HL-60 (cell line): Measurements from ENCODE around the gene RBMS3.

Experiments
- DNase-seq, 2 experiments: peaks; one replicate each; pipeline ENCODE4 v3.0.0-alpha.2; 2010 to 2020; ENCODE audit warnings: low read depth in 1 of 2, low spot score in 1 of 2
- H3K27ac ChIP-seq: fragments of 250-450 bp; sonication (Bioruptor Pico); replicated peaks from 2 replicates; pipeline ENCODE4 v1.5.1; 2020; ENCODE audit warnings: mild to moderate bottlenecking, moderate library complexity
- H3K27me3 ChIP-seq: fragments of 250-450 bp; sonication (Bioruptor Pico); 2 replicates; pipeline ENCODE4 v1.5.1; 2021; ENCODE audit warnings: mild to moderate bottlenecking, moderate library complexity; ENCODE audit not compliant: insufficient read depth, poor library complexity, severe bottlenecking
- H3K4me3 ChIP-seq: replicated peaks from 2 replicates; pipeline ENCODE4 v1.5.1; 2011; ENCODE audit warnings: mild to moderate bottlenecking, control low read depth, low read length; ENCODE audit not compliant: insufficient read depth
- CTCF ChIP-seq: IDR thresholded peaks from one replicate; pipeline ENCODE4 v1.5.1; 2011; ENCODE audit warnings: low read length, control low read depth, inconsistent platforms; ENCODE audit not compliant: insufficient read depth
- GABPA ChIP-seq: IDR thresholded peaks from 2 replicates; pipeline ENCODE4 v1.6.1; 2012; ENCODE audit warnings: low read depth
- POLR2AphosphoS5 ChIP-seq: IDR thresholded peaks from 2 replicates; pipeline ENCODE4 v1.6.1; 2012; ENCODE audit warnings: low read depth
- SPI1 ChIP-seq: IDR thresholded peaks from 2 replicates; pipeline ENCODE4 v1.6.1; 2012; ENCODE audit warnings: low read depth, mild to moderate bottlenecking, borderline replicate concordance
- TF ChIP-seq, protein P1 (sequence below): IDR thresholded peaks from 2 replicates; pipeline ENCODE4 v1.6.1; 2012; ENCODE audit warnings: low read depth; ENCODE audit not compliant: insufficient replicate concordance

Gene RBMS3

GRCh38 chr3:29531644-29532043, 250.8 kb downstream of the RBMS3 start:
- TF ChIP-seq, protein P1, sequence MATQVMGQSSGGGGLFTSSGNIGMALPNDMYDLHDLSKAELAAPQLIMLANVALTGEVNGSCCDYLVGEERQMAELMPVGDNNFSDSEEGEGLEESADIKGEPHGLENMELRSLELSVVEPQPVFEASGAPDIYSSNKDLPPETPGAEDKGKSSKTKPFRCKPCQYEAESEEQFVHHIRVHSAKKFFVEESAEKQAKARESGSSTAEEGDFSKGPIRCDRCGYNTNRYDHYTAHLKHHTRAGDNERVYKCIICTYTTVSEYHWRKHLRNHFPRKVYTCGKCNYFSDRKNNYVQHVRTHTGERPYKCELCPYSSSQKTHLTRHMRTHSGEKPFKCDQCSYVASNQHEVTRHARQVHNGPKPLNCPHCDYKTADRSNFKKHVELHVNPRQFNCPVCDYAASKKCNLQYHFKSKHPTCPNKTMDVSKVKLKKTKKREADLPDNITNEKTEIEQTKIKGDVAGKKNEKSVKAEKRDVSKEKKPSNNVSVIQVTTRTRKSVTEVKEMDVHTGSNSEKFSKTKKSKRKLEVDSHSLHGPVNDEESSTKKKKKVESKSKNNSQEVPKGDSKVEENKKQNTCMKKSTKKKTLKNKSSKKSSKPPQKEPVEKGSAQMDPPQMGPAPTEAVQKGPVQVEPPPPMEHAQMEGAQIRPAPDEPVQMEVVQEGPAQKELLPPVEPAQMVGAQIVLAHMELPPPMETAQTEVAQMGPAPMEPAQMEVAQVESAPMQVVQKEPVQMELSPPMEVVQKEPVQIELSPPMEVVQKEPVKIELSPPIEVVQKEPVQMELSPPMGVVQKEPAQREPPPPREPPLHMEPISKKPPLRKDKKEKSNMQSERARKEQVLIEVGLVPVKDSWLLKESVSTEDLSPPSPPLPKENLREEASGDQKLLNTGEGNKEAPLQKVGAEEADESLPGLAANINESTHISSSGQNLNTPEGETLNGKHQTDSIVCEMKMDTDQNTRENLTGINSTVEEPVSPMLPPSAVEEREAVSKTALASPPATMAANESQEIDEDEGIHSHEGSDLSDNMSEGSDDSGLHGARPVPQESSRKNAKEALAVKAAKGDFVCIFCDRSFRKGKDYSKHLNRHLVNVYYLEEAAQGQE: no peak
- TF ChIP-seq POLR2AphosphoS5 (no peak), GABPA (no peak), CTCF (no peak), SPI1 (no peak)
- Histone ChIP-seq H3K4me3 (no peak overlapping the region), H3K27ac (no peak overlapping the region), H3K27me3 (no peaks in the 10 kb centered on the region)
- no peak for DNase-seq

GRCh38 chr3:29532473-29532872, 251.6 kb downstream of the RBMS3 start:
- Histone ChIP-seq H3K27ac (no peak overlapping the region), H3K4me3 (no peak overlapping the region), H3K27me3 (no peaks in the 10 kb centered on the region)
- DNase-seq: no peak
- no peak for TF ChIP-seq GABPA
- TF ChIP-seq SPI1: no peak

- no peak overlapping the region for H3K27ac ChIP-seq
- TF ChIP-seq GABPA (no peak), SPI1 (no peak), POLR2AphosphoS5 (no peak), CTCF (no peak)
- TF ChIP-seq, protein P1: no peak
- no peak for DNase-seq
- no peak overlapping the region for H3K4me3 ChIP-seq
- no peaks in the 10 kb centered on the region for H3K27me3 ChIP-seq
These were observed 253.1 kb downstream of the RBMS3 start for GRCh38 chr3:29534006-29534405.

- TF ChIP-seq POLR2AphosphoS5 (no peak), CTCF (no peak), SPI1 (no peak), GABPA (no peak)
- TF ChIP-seq, protein P1: no peak
- Histone ChIP-seq H3K4me3 (no peak overlapping the region), H3K27ac (no peak overlapping the region), H3K27me3 (no peaks in the 10 kb centered on the region)
- no peak for DNase-seq
These were observed 255.3 kb downstream of the RBMS3 start for GRCh38 chr3:29536016-29536758.
